GM12874 (cell line): ENCODE results near the gene ACBD5.
A peak's percentile ranks its signal among the peaks of the same experiment; 100 is the strongest.

Experiments
- TF ChIP-seq, protein P1 (sequence below): IDR thresholded peaks from 2 replicates; pipeline ENCODE4 v1.5.1; 2011; ENCODE audit warnings: low read depth, mild to moderate bottlenecking, control low read depth, low read length, moderate library complexity; ENCODE audit not compliant: insufficient read depth

The ACBD5 gene

DNA sequence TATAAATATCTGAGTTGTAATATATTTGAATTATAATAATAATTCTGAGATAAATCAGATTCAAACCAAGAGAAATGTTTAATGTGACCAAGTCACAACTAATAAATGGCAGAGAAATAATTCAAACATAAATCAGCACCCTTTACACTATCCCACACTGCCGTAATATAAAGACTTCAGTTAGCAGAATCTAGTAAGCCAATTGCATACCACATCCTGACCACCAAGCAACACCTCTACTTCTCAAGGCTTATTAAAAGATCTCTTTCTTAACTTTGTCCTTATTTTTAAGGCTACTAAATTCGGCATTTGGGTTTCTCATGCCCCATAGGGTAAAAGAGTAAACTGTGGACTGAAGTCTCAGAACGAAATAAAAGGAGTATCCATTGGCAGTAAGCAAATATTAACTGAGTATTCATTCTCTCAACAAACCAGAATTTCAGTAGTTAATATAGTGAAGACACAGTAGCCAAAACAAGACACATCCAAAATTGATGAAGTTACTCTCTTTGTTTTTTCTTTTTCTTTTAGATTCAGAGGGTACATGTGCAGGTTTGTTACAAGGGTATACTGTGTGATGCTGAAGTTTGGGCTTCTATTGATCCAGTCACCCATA, 14.8 kb downstream of the ACBD5 start:
- TF ChIP-seq, protein P1, sequence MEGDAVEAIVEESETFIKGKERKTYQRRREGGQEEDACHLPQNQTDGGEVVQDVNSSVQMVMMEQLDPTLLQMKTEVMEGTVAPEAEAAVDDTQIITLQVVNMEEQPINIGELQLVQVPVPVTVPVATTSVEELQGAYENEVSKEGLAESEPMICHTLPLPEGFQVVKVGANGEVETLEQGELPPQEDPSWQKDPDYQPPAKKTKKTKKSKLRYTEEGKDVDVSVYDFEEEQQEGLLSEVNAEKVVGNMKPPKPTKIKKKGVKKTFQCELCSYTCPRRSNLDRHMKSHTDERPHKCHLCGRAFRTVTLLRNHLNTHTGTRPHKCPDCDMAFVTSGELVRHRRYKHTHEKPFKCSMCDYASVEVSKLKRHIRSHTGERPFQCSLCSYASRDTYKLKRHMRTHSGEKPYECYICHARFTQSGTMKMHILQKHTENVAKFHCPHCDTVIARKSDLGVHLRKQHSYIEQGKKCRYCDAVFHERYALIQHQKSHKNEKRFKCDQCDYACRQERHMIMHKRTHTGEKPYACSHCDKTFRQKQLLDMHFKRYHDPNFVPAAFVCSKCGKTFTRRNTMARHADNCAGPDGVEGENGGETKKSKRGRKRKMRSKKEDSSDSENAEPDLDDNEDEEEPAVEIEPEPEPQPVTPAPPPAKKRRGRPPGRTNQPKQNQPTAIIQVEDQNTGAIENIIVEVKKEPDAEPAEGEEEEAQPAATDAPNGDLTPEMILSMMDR: no peak

DNA sequence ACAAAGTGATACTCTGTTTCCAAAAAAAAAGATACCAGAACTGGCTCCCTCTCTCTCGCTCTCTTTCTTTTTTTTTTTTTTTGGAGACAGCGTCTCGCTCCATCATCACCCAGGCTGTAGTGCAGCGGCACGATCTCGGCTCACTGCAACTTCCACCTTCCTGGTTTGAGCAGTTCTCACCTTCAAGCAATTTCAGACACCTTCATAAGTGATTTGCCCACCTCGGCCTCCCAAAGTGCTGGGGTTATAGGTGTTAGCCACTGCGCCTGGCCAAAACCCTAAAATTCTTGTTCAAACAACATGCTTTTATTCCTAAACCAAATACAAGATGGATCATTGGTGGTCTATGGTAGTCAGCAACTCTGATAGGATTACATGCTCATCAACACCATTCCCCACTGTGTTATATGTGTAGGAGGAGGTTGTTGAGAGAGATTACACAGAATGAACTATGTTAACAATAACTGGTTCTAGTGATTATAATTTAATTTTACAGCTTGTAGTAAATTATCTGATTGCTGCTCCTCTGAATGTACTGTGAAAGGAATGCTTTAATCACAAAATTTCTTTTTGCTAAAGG, 15.5 kb downstream of the ACBD5 start:
- TF ChIP-seq, protein P1: no peak

DNA sequence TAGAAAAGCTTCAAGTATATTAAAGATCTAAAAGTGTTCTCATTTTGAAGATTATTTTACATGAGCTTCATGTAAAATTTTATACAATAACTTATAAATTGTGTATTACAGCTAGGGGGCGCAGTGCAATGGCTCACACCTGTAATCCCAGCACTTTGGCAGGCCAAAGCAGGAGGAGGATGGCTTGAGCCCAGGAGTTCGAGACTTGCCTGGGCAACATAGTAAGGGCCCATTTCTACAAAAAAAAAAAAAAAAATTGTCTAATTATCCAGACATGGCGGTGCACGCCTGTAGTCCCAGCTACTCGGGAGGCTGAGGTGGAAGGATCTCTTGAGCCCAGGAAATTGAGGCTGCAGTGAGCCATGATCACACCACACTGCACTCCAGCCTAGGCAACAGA, 16.6 kb downstream of the ACBD5 start:
- TF ChIP-seq, protein P1: peak; percentile 36; the same call in 1 of the 2 replicates

DNA sequence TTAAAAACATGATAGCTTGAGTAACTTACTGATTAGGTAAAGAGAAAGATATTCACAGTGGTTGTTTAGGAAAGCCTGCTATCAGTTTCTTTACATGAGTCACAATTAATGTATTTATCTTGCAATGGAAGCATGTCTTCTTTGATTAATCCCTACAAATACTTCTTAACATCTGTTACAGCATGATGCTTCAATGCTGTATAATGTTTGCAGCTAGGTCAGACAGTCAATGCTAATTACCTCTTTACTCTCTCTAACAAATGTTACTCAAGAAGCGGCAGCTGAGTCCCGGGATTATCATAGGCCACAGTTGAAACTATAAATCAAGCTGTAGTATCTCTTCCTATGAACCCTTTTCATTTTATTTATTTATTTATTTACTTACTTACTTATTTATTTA, 33.2 kb downstream of the ACBD5 start:
- TF ChIP-seq, protein P1: no peak

DNA sequence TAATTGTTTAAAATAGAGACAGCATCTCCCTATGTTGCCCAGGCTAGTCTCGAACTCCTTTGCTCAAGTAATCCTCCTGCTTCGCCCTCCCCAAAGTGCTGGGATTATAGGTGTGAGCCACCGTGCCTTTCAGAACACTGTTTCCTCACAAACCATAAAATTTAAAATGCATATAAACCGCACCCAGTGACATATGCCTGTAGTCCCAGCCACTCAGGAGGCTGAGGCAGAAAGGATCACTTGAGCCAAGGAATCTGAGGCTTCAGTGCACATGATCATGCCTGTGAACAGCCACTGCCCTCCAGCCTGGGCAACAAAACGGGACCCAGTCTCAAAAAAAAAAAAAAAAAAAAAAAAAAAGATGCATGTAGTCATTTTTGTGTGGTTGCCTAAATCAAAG, 36.8 kb downstream of the ACBD5 start:
- TF ChIP-seq, protein P1: no peak

DNA sequence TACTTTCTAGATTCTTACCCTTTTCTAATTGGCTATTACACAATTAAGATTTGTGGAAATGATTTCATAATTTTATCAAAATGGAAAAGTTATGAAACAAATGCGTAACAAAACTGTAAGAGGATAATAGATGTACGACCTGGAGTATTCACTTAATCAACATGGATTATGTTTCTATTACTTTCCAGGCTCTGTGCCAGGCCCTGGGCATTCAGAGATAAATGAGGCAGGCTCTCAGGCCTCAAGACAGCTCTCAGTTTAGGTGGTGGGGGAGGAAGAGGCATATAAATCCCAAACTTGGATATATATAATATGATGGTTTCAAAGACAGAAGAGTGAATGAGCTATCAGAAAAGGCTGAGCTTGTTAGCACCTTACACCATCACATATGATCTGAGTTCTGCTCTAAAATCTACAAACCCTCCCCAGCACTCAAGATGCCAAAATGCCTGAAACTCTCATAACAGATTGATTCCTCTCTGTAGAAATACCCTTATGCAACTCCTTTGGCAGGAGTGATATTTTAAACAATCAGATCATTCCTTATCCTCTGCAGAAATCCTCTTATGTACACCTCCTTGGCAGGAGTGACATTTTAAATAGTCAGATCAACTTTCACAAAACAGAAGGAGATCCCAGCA, 42.5 kb downstream of the ACBD5 start:
- TF ChIP-seq, protein P1: no peak

DNA sequence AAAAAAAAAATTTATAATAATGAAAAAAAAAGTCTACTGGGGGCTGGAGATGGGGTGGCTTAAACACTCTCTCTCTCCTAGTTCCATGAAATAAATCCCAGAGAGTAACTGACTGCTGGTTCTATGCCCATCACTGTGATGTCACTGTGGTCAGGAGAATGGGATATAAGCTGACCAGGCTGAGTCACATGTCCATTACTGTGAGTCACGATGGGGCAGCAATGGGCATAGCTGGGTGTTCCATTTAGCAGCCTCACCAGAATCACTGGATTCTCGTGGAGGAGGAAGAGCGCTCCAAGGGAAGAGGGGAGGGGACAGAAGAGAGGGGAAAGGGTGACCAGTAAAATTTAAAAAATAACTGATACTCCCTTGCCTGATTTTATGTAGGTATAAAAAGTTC, 48.3 kb downstream of the ACBD5 start:
- TF ChIP-seq, protein P1: no peak
